BJ (cell line): ENCODE results near the gene CLIP1. TPM values are rescaled to one million over a fixed set of nuclear protein-coding genes. Genes with fewer than 3 reads are reported as not detected.
"Not testable (repeated sequence)": the region's sequence is repeated elsewhere in the genome, so short reads cannot be mapped to it uniquely, and the experiment has no call there.

Experiments used
- CTCF ChIA-PET: fragments of 350-600 bp; formaldehyde crosslinking; extraction: SDS; loops from one replicate; lab custom pipeline; 2021; ENCODE audit warnings: antibody characterized with exemption, inconsistent platforms; lab: Yijun Ruan, JAX
- POLR2A ChIA-PET: fragments of 300-600 bp; sonication (Branson Sonifier 250); formaldehyde crosslinking; extraction: SDS; loops from one replicate; lab custom pipeline; 2021; ENCODE audit warnings: antibody characterized with exemption; lab: Charles Lee
- DNase-seq: peaks from one replicate; pipeline ENCODE4 v3.0.0-alpha.2; 2011; ENCODE audit warnings: low read depth
- H3K27me3 ChIP-seq: 2 replicates; pipeline ENCODE4 v1.6.0; 2011; ENCODE audit warnings: low read length; ENCODE audit not compliant: control insufficient read depth, insufficient read depth
- H3K36me3 ChIP-seq: 2 replicates; pipeline ENCODE4 v1.5.1; 2011; ENCODE audit warnings: low read length; ENCODE audit not compliant: control insufficient read depth, insufficient read depth
- H3K4me3 ChIP-seq: 2 replicates; pipeline ENCODE4 v1.5.1; 2011; ENCODE audit warnings: low read depth, mild to moderate bottlenecking, control low read depth, low read length
- polyA plus RNA-seq: library from polyadenylated mRNA; depleted of rRNA; stranded (reverse); fragments of >200 nt; gene quantifications from 2 replicates; pipeline ENCODE4 v1.2.3, GENCODE V29; 2011
- TF ChIP-seq, protein P1 (sequence below): IDR thresholded peaks from 2 replicates; pipeline ENCODE4 v1.5.1; 2011; ENCODE audit warnings: low read depth, mild to moderate bottlenecking, control low read depth, inconsistent platforms, low read length, moderate library complexity; ENCODE audit not compliant: insufficient read depth

The CLIP1 gene
- polyA plus RNA-seq, 1 experiment, result 104 TPM

DNA sequence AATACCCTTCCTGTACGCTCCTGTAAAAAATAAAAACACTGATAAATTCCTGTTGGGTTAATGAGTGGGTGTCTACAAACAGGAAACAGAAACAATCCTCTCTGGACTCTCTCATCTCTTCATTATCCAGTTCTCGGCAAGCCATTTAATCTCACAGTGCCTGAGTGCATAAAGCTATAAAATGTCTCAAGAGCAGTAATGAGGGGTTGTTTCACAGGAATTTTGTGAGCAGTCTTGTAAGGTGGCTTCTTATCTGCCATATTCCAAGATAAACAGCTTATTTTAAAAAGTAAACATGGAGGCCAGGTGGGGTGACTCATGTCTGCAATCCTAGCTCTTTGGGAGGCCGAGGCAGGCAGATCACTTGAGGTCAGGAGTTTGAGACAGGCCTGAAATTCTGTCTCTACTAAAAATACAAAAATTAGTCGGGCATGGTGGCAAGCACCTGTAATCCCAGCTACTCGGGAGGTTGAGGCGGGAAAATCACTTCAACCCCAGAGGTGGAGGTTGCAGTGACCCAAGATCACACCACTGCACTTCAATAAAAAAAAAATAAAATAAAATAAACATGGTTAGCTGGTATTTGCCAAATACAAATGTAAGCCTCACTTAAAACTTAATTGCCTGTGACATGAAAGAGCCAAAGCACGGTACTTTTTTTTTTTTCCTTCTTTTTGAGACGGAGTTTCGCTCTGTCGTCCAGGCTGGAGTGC, 54.0 kb downstream of the CLIP1 start:
- peak; percentile 50 for DNase-seq
- Histone ChIP-seq H3K4me3 (no peak overlapping the region), H3K36me3 (peaks cover 2% of the 10 kb centered on the region; the same call in 1 of the 2 replicates), H3K27me3 (no peaks in the 10 kb centered on the region)
- TF ChIP-seq, protein P1, sequence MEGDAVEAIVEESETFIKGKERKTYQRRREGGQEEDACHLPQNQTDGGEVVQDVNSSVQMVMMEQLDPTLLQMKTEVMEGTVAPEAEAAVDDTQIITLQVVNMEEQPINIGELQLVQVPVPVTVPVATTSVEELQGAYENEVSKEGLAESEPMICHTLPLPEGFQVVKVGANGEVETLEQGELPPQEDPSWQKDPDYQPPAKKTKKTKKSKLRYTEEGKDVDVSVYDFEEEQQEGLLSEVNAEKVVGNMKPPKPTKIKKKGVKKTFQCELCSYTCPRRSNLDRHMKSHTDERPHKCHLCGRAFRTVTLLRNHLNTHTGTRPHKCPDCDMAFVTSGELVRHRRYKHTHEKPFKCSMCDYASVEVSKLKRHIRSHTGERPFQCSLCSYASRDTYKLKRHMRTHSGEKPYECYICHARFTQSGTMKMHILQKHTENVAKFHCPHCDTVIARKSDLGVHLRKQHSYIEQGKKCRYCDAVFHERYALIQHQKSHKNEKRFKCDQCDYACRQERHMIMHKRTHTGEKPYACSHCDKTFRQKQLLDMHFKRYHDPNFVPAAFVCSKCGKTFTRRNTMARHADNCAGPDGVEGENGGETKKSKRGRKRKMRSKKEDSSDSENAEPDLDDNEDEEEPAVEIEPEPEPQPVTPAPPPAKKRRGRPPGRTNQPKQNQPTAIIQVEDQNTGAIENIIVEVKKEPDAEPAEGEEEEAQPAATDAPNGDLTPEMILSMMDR, result no peak
- POLR2A ChIA-PET, result no interaction called here
- CTCF ChIA-PET, result interaction anchor here (0.5 to 1.0 kb wide), 3 partner anchors 13 to 316 kb away, joined by 3 to 8 read pairs (median 5); no protein-coding TSS in a partner anchor

DNA sequence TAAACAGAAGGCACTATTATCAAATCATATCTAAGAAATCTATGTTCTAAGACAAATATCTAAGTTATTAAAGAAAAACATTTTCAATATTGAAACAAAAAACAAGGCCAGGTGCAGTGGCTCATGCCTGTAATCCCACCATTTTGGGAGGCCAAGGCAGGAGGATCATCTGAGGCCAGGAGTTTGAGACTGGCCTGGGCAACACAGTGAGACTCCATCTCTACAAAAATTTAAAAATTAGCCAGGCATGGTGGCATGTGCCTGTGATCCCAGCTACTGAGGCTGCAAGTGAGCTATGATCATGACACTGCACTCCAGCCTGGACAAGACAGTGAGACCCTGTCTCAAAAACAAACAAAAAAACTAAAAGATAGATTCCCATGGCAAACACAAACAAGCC, 54.8 kb downstream of the CLIP1 start:
- H3K36me3 ChIP-seq, DNase-seq, POLR2A ChIA-PET, H3K27me3 ChIP-seq, H3K4me3 ChIP-seq: not testable (repeated sequence)
- CTCF ChIA-PET, result interaction anchor here (1.2 to 2.7 kb wide), 2 partner anchors 12 to 31 kb away, joined by 3 to 15 read pairs; no protein-coding TSS in a partner anchor

DNA sequence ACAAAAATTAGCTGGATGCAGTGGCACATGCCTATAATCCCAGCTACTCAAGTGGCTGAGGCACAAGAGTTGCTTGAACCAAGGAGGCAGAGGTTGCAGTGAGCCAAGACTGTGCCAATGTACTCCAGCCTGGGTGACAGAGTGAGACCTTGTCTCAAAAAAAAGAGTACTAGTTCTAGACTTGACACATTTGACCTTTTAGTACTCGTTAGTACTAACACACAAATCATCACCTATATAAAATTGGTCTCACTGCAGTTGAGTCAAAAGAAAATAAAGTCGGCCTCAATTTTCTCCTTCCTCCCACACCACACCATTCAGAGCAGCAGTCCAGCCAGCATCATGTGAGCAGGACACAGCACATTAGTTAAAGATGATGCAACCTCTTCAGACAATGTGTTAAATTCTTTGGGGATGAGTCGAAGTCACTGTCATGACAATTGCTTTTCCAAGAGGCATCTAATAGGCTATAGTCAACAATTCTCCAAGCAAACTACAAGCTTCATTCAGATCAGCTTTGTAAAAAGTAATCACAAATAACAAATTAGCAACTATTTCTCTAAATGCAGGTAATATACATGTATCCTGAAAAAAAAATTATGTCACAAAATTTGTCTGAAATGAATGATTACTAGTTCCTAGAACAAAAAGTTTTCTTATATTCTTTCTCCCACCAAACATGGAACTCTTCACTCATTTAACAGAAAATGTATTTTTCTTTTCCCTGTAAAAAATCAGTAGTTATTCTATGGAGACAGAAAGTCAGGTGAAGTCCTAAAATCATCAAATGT, 55.6 kb downstream of the CLIP1 start:
- H3K4me3 ChIP-seq, result no peak overlapping the region
- DNase-seq, result peak; percentile 92
- TF ChIP-seq, protein P1, result no peak
- CTCF ChIA-PET, result interaction anchor here (1.2 to 2.7 kb wide), 3 partner anchors 11 to 33 kb away, joined by 3 to 15 read pairs (median 6); no protein-coding TSS in a partner anchor
- POLR2A ChIA-PET, result no interaction called here
- peaks cover 3% of the 10 kb centered on the region; the same call in 1 of the 2 replicates for H3K36me3 ChIP-seq
- no peaks in the 10 kb centered on the region for H3K27me3 ChIP-seq

DNA sequence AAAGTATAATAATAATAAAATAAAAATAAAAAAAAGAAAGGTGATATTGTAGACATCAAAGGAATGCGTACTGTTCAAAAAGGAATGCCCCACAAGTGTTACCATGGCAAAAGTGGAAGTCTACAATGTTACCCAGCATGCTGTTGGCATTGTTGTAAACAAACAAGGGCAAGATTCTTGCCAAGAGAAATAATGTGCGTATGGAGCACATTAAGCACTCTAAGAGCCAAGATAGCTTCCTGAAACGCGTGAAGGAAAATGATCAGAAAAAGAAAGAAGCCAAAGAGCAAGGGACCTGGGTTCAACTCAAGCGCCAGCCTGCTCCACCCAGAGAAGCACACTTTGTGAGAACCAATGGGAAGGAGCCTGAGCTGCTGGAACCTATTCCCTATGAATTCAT, 57.2 kb downstream of the CLIP1 start:
- CTCF ChIA-PET, result interaction anchor here (2.7 kb wide), 1 partner anchor 9 kb away, joined by 15 read pairs; no protein-coding TSS in a partner anchor
- POLR2A ChIA-PET, H3K27me3 ChIP-seq, H3K36me3 ChIP-seq, H3K4me3 ChIP-seq, DNase-seq: not testable (repeated sequence)

GRCh38 chr12:122363782-122364181, 58.7 kb downstream of the CLIP1 start:
- peaks cover 14% of the 10 kb centered on the region for H3K36me3 ChIP-seq
- ChIA-PET CTCF (interaction anchor here (0.5 kb wide), 1 partner anchor 468 kb away, joined by 4 read pairs; no protein-coding TSS in a partner anchor), POLR2A (no interaction called here)
- H3K27me3 ChIP-seq, result no peaks in the 10 kb centered on the region
- no peak overlapping the region for H3K4me3 ChIP-seq
- TF ChIP-seq, protein P1, result no peak
- no peak for DNase-seq

- CTCF ChIA-PET, result interaction anchor here (1.0 kb wide), 1 partner anchor 27 kb away, joined by 4 read pairs; no protein-coding TSS in a partner anchor
- peaks cover 14% of the 10 kb centered on the region for H3K36me3 ChIP-seq
- H3K27me3 ChIP-seq, result no peaks in the 10 kb centered on the region
- no peak overlapping the region for H3K4me3 ChIP-seq
- DNase-seq, result no peak
- POLR2A ChIA-PET, result no interaction called here
- TF ChIP-seq, protein P1, result no peak
Observed at GRCh38 chr12:122362755-122363154, 59.7 kb downstream of the CLIP1 start.

DNA sequence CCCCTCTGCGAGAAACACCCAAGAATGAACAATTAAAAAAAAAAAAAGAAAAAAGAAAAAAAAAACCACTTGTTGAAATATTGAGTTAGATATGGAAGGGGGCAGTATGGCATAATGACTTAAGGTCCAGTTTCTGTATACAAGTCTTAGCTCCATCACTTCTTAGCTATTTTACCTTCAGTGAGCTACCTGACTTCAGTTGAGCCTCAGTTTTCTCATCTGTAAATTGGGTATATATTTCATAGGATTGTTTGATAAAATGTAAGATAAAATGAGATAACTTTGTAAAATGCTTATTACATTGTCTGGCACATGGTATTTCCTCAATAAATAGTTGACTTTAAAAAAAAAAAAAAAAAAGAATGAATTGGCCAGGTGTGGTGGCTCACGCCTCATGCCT, 64.1 kb downstream of the CLIP1 start:
- DNase-seq, CTCF ChIA-PET, H3K4me3 ChIP-seq, H3K27me3 ChIP-seq, POLR2A ChIA-PET: not testable (repeated sequence)
- peaks cover 25% of the 10 kb centered on the region for H3K36me3 ChIP-seq

DNA sequence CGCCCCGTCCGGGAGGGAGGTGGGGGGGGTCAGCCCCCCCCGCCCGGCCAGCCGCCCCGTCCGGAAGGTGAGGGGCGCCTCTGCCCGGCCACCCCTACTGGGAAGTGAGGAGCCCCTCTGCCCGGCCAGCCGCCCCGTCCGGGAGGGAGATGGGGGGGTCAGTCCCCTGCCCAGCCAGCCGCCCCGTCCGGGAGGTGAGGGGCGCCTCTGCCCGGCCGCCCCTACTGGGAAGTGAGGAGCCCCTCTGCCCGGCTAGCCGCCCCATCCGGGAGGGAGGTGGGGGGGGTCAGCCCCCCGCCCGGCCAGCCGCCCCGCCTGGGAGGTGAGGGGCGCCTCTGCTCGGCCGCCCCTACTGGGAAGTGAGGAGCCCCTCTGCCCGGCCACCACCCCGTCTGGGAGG, 64.9 kb downstream of the CLIP1 start:
- POLR2A ChIA-PET, H3K27me3 ChIP-seq, DNase-seq, H3K4me3 ChIP-seq, CTCF ChIA-PET: not testable (repeated sequence)
- H3K36me3 ChIP-seq, result peaks cover 28% of the 10 kb centered on the region
